GM19238 (cell line): ENCODE data around the gene SUFU.
"Not testable (repeated sequence)": the region's sequence is repeated elsewhere in the genome, so short reads cannot be mapped to it uniquely, and the experiment has no call there.

ENCODE experiments used
- DNase-seq: peaks from one replicate; pipeline ENCODE4 v3.0.0; 2011; ENCODE audit warnings: low spot score; ENCODE audit not compliant: insufficient read length

SUFU gene

DNA sequence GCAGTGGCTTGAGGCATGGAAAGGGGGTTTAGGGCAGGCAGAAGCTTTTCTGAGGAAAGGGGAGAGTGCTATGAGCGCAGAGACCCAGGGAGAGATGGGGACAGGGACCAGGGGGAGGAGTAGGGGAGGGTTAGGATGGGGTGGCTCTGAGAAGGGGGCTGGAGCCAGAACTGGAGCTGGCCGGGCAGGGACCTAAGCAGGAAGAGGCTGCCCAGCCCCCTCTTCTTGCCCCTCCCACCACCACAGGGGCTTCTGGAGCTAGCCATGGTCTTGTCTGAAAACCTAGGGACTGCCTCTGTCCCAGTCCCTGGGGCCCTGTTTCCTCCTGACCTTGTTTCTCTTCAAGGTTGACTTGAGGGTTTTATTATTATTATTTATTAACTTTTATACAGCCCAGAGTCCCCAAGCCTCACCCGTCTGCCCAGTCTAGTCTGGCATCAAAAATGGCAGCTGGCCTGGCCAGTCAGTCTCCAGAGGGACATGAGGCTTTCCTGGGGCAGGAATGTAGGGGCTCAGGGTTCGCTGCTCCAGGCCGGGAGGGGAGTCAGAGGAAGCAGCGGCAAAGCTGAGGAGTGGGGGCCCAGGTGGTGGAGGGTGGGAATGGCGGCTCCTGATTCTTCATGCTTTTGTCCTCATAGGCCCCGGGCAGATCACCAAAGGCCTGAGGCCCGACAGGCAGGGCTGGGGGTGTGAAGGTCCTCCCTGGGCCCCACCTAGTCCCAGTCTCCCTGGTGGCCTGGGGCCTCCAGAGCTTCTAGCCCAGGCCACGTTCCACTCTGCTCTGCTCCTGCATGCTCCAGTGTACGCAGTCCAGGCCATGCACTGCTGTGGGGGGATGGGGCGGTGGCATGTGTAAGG lies 146.3 kb downstream of the SUFU start:
- no peak for DNase-seq

DNA sequence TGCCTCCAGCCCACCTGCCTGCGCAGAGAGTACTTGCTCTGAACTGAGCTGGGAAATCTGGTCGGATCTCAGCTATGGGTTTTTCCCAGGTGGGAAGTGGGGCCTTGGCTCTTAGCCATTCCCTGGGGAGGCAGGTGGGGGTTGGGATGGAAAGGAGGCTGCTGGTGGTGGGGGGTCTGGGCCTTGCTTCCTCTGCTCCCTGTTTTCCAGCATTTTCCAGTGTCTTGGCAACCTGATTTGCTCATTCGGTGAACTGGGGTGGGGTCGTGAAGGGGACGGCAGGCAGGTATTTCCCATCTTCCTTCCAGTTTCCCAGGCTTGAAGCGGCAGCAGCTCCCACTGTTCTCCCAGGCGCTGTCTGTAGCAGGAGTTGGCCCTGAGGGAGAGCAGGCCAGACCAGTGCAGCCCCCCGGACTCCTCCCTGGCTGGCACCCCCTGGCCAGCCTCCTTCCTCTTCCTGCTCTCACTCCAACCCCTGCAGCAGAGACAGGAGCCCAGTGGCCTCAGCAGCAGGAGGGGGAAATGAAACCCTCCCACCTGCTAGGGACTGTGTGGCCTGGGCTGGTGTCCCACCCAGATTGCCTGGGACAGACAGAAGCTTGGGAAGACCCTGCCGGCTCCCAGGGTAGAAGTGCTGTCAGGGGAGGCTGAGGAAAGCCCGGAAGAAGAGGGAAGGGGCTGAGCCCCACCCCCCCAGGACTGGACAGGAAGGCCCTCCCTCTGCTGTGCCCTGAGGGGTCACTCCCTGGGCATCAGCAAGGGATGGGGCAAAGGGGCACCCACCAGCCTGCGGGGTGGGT lies 147.1 kb downstream of the SUFU start:
- DNase-seq = no peak

DNA sequence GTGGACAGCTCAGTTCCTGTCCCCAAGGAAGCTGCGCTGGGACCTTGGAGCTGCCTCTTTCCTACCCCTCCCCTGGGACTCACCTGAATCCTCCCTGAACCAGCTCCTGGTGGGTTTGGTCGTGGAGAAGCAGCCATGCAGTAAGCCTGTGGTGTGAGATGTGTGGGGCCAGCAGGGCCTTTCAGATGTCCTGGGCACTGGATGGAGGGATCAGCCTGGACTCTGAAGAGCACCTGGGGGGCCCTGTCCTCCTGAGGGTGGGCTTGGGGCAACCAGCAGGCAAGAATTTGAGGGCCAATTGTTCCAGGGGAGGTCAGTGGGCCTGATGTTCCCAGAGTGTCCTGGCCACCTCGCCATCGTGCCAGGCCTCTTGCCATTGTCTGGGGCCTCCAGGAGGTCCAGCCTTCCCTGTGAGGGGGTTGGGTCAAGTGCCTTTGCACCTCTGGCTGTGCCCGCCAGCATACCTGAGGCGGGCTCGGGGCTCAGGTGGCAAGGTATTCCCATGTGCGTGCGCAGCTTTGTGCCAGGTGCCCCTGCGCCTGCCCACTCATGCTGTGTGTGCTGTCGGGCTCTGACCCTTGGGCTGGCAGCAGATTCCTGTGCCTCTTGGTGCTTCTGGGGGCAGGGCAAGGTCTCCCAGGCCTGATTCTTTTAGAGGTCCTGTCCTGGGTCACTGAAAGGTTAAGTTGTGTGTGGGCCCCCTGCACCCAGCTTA lies 147.8 kb downstream of the SUFU start:
- DNase-seq = no peak

DNA sequence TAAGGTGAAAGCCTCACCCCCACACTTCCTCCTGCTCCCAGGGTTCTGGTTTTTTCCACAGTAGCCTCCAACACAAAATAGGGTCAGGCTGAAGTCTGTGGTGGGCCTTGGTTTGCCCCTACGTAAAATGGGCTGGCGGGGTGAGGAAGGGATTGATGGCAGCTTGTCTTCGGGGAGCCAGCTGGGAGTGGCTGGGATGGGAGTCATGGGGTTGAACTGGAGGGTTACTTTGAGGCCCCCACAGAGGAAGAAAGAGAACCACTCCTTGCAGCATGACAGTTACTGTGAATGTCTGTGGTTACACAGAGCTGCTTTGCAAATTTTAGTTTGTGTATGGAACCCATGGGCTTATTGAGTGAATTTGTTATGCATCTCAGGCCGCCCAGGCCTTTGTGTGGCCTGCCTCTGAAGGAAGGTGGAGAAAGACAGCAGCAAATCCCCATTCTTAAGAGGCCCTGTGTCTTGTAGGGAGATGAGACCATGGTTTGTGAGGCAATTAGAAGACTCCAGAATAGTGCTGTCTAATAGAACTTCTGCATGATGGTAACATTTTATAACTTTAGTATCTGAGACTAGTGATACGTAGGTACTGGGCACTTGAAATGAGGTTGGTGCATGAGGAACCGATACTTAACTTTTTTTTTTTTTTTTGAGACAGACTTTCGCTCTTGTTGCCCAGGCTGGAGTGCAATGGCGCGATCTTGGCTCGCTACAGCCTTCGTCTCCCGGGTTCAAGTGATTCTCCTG lies 148.6 kb downstream of the SUFU start:
- peak; percentile 52 for DNase-seq

DNA sequence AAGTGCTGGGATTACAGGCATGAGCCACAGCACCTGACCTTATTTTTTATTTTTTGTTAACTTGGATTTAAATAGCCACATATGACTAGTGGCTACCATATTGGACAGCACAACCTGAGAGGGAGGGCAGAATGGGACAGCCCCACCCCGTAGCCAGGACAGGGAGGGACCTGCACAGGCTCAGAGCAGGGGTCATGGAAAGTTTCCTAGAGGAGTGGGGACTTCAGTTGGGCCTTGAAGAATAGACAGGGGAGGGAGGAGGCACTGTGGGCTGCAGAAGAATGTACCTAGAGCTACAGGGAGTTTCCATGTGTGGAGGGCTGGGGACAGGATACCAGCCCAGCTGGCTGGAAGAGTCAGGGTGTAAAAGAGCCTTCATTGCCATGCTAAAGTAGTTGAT lies 149.3 kb downstream of the SUFU start:
- DNase-seq = no peak

DNA sequence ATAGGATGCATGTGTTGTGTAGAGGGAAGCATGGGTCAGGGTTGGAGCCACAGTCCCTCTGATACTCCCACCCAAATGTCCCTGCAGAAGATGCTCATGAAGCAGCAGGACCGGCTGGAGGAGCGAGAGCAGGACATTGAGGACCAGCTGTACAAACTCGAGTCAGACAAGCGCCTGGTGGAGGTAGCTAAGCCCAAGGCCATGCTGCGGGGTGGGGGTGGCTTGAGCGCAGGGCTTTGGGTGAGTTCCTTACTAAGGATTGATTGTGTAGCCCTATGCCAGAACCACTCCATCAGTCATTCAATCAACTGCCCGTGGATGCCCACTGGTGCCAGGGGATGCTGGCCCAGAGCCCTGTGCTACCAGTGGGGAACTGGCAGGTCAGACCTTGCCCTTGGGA lies 150.8 kb downstream of the SUFU start:
- no peak for DNase-seq

DNA sequence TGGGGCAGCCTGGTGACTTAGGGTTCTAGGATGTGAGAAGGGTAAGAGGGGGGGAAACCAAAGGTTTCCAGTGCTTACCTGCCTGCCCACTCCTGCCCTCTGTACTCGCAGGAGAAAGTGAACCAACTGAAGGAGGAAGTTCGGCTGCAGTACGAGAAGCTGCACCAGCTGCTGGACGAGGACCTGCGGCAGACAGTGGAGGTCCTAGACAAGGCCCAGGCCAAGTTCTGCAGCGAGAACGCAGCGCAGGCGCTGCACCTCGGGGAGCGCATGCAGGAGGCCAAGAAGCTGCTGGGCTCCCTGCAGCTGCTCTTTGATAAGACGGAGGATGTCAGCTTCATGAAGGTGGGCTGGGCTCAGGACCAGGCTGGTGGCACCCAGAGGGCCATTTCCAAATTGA lies 151.2 kb downstream of the SUFU start:
- DNase-seq = no peak

DNA sequence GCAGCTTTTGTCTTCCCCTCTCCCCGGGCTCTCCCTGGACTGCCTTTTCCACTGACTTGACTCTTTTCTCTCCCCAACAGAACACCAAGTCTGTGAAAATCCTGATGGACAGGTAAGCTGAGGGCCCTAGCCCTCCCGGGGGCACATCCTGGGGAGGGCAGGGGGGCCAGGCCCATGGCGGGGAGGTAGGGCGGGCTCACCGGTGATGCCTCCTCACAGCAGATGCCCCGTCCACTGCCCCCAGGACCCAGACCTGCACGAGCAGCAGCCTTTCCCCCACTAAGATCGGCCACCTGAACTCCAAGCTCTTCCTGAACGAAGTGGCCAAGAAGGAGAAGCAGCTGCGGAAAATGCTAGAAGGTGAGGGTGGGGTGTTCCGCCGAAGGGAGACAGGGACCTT lies 152.3 kb downstream of the SUFU start:
- no peak for DNase-seq

DNA sequence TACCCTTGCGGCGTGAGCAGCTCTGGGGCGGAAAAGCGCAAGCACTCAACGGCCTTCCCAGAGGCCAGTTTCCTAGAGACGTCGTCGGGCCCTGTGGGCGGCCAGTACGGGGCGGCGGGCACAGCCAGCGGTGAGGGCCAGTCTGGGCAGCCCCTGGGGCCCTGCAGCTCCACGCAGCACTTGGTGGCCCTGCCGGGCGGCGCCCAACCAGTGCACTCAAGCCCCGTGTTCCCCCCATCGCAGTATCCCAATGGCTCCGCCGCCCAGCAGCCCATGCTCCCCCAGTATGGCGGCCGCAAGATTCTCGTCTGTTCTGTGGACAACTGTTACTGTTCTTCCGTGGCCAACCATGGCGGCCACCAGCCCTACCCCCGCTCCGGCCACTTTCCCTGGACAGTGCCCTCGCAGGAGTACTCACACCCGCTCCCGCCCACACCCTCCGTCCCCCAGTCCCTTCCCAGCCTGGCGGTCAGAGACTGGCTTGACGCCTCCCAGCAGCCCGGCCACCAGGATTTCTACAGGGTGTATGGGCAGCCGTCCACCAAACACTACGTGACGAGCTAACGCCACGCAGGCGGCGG lies 153.1 kb downstream of the SUFU start:
- DNase-seq = no peak

DNA sequence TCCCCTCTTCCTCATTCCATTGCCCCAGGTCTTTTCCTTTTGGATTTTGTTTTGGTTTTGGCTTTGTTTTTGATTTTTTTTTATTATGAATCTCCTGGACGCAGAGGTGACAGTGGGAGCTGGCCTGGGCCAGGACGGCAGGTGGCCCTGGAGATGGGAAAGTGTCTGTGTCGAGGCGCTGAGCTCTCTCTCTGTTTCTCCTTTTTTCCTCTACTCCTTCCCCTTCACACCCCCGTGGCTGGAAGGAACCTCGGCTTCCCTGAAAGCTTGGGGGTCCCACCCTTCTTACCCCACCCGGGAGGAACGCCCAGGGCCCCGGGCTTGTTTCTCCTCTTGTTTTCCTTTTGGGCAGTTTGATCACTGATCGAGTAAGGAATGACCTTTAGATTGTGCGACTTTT lies 153.7 kb downstream of the SUFU start:
- no peak for DNase-seq

DNA sequence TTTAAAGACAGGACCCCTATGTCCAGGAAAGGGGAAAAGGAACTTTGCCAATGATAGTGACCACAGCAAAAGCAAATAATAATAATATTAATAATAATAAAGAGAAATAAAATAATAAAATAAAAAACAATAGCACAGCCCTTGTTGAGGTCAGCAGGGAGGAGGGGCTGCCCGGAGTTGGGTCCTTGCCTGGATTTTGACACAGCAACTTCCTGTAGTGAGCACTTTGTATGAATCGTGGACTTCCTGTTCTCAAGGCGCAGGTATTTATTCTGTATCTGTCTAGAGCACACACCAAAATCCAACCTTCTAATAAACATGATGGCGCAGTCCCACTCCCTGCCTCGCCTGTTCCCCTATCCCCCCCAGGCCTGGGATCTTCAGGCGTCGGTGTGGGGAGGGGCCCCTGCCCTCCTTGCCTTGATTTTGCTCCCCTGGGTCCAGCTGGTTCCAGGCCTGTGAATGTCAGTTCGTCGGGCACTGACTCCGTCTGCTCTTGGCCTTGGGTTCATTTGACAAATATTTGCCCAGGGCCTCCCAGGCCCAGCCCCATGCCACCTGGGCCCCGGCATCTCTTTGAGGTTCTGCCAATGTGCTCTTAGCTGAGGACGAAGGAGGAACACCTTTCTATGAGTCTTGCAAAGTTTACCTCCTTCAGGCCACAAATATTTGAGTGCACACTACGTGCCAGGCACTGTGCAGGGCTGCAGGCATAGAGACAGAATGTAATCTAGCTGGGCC lies 154.4 kb downstream of the SUFU start:
- DNase-seq = no peak

DNA sequence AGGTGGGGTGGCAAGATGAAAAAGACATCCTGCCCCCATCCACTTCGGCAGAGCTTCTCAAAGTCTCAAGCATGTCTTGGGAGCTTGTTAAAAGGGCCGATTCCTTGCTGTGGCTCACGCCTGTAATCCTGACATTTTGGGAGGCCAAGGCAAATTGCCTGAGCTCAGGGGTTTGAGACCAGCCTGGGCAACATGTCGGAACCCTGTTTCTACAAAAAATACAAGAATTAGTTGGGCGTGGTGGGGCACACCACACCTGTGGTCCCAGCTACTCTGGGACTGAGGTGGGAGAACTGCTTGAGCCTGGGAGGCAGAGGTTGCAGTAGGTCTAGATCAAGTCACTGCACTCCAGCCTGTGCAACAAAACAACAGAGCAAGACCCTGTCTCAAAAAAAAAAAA lies 155.0 kb downstream of the SUFU start:
- DNase-seq = no peak

DNA sequence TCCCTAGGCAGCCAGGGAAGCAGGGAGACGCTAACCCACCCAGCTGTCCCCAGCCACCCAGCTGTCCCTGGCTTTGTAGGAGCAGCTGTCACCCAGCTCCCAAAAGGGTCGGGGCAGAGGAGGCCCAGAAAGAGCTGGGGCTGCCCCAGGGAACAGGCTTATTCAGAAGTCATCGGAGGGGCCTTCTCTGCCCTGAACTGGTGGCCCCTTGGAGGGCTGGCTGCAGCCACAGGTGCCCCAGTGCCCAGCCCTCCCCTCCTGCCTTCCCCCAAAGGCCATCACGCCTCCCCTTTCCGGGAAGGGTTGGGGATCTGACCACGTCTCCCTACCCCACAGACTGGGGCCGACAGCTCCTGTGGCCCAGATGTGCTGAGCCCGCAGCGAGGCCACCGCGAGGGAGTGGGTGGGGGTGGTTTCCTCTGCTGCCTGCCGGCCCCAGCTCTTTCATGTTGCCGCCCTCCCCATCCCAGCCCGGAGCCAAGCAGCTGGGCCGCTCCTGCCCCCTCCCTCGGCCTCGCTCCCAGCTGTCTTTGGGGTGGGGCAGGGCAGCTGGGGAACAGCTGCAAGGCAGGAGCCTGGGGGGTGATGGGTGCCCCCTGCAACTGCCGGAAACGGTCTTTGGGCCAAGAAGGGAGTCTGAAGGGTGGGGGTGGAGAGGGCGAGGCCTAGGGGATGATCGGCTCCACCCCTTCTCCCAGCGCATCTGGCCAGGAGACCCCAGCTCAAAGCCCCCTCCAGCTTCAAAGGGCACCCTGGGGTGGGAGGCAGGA lies 157.3 kb downstream of the SUFU start:
- DNase-seq = peak; percentile 90

DNA sequence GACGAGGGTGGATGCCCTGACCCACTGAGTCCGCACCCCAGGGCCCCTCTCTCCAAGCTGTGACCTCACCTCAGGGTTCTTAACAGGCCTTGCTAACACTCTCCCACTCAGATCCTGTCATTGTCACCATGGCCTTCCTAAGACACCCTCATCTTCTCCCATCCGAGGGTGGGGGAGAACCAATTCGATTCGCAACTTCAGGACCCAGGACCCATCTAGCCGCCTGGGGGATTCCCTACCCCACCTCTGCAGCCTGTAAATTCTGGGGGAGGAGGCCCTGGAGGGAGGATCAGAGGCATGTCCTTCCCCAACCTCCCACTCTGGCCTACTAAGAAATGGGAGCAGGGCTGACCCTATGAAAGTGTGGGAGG lies 157.9 kb downstream of the SUFU start:
- DNase-seq = no peak

DNA sequence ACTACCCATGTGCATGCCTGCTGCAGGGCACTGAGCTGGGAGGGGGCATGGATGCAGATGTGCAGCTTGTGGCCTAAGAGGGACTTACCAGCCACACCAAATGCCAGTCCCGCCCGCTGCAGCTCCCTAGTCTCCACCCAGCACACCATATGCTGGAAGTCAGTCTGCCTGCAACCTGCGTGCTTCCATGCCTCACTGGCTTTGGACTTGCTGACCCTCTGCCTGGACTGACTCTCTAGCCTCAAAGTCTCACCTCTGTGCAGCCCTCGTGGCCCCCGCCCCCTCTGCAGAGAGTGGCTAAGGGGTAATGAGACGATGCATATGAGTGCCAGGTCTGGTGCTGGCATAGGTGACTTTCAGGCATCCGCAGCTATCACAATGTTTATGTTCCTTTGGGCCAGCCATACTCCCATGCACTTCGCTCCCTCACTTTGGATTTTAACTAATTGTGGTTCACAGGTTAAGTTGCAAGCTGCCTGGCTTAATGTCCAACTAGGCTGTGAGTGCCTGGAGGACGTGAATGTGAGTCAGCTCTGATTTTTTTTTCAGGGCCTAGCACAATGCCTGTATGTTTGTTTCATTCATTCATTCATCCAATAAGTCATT lies 162.2 kb downstream of the SUFU start:
- no peak for DNase-seq

DNA sequence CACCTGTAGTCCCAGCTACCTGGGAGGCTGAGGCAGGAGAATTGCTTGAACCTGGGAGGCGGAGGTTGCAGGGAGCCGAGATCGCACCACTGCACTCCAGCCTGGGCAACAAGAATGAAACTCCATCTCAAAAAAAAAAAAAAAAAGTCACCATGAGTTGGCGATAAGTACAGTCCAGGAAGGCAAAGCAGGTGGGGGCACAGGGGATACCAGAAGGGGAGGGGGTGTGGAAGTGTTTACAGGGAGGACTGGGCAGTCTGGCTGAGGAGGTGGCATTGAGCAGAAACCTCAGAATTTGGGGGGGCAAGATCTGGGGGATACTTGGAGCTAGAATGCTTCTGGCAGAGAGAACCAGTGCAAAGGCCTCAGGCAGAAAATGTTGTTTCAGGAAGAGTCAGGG lies 163.6 kb downstream of the SUFU start:
- not testable (repeated sequence) for DNase-seq

DNA sequence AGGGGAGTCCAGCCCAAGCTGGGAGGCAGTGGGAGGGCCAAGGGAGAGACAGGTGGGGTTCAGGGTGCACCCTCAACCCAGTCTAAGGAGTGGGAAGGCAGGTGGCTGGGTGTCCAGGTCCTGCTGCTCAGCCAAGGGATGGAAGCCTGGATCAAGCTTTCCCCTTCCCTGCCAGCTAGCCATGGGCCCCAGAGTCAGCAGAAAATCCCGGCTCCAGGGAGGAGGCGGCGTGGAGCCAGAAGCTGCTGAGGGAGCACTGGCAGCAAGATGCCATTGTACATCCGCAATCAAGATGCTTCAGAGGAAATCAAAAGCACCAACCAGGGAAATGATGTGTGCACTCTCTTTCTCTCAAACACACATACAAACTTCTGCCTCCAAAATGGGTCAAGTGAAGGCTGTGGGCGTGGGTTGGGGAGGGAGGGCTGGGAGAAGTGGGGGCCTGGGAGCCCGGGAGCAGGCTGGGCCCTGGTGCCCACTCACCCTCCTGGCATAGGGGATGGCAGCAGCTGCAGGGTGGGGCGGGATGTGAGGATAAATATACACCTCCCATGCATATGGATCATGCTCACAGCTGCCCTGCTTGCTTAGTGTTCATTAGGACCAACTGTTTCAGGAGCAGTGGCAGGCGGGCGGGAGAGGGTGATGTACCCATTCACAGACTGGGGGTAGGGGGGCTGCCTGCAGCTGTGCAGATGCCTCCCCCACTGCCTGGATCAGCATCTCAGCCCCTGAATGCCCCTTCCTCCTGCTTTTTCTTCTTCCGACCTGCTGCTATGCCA lies 164.7 kb downstream of the SUFU start:
- no peak for DNase-seq
